Glutamatergic neuron (in vitro differentiated cells): ENCODE data around the gene HAS3. TPM values are rescaled to one million over a fixed set of nuclear protein-coding genes. Genes with fewer than 3 reads are reported as not detected.

ENCODE experiments used
- DNase-seq: peaks from one replicate; pipeline ENCODE4 v3.0.0; 2022
- H3K27ac Mint-ChIP-seq: one replicate; pipeline ENCODE4 v1.8.0; 2020; ENCODE audit warnings: mild to moderate bottlenecking, mixed read lengths, inconsistent platforms; ENCODE audit not compliant: unreplicated experiment
- H3K27me3 Mint-ChIP-seq: one replicate; pipeline ENCODE4 v1.8.0; 2020; ENCODE audit warnings: mild to moderate bottlenecking, moderate library complexity, mixed read lengths, inconsistent platforms; ENCODE audit not compliant: unreplicated experiment
- H3K36me3 Mint-ChIP-seq: one replicate; pipeline ENCODE4 v1.8.0; 2020; ENCODE audit warnings: mild to moderate bottlenecking, mixed read lengths, inconsistent platforms; ENCODE audit not compliant: unreplicated experiment
- H3K4me1 Mint-ChIP-seq: one replicate; pipeline ENCODE4 v1.8.0; 2020; ENCODE audit warnings: mild to moderate bottlenecking, low read depth, mixed read lengths, inconsistent platforms; ENCODE audit not compliant: unreplicated experiment
- H3K4me3 Mint-ChIP-seq: one replicate; pipeline ENCODE4 v1.8.0; 2020; ENCODE audit warnings: mild to moderate bottlenecking, mixed read lengths, inconsistent platforms; ENCODE audit not compliant: unreplicated experiment
- H3K9me3 Mint-ChIP-seq: one replicate; pipeline ENCODE4 v1.8.0; 2020; ENCODE audit warnings: mild to moderate bottlenecking, moderate library complexity, mixed read lengths, inconsistent platforms; ENCODE audit not compliant: unreplicated experiment
- total RNA-seq: library from RNA; stranded (reverse); fragmentation: NEBNext Ultra II Directional; extraction: Animal tissue kit (Norgen Biotek cat#: 25700); gene quantifications from one replicate; pipeline ENCODE4 v1.2.1, GENCODE V29; 2021; ENCODE audit not compliant: unreplicated experiment
- TF ChIP-seq, protein P1 (sequence below): fragments of 200-600 bp; sonication (generic); IDR thresholded peaks from one replicate; pipeline ENCODE4 v1.5.0; 2021; ENCODE audit not compliant: partially characterized antibody, unreplicated experiment

Gene HAS3
- total RNA-seq, 1 donor from 2014 or later, result 0.42 TPM

DNA sequence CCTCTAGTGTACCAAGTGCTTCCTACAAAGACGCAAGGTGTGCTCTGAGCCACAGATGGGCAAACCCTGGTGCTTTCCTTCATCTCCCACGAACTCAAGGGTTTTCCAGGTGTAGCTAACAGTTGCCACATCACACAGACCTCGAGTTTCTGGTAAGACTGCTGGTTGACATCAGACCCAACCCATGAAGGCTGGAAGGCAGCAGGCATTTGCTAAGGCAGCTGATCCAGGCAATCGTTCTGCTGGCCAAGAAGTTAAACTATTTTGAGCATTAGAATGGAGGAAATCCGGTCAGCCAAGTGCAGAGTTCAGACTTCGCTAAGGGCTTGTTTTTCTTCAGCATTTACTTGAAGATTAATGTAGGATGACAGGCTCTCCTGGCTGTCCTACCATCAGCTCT, 11.5 kb downstream of the HAS3 start:
- no peaks in the 10 kb centered on the region for H3K4me1 Mint-ChIP-seq
- no peak for DNase-seq
- TF ChIP-seq, protein P1, sequence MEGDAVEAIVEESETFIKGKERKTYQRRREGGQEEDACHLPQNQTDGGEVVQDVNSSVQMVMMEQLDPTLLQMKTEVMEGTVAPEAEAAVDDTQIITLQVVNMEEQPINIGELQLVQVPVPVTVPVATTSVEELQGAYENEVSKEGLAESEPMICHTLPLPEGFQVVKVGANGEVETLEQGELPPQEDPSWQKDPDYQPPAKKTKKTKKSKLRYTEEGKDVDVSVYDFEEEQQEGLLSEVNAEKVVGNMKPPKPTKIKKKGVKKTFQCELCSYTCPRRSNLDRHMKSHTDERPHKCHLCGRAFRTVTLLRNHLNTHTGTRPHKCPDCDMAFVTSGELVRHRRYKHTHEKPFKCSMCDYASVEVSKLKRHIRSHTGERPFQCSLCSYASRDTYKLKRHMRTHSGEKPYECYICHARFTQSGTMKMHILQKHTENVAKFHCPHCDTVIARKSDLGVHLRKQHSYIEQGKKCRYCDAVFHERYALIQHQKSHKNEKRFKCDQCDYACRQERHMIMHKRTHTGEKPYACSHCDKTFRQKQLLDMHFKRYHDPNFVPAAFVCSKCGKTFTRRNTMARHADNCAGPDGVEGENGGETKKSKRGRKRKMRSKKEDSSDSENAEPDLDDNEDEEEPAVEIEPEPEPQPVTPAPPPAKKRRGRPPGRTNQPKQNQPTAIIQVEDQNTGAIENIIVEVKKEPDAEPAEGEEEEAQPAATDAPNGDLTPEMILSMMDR, result no peak
- H3K4me3 Mint-ChIP-seq, result no peak overlapping the region
- peaks cover 4% of the 10 kb centered on the region for H3K9me3 Mint-ChIP-seq
- no peaks in the 10 kb centered on the region for H3K27me3 Mint-ChIP-seq
- peaks cover 9% of the 10 kb centered on the region for H3K36me3 Mint-ChIP-seq
- no peak overlapping the region for H3K27ac Mint-ChIP-seq

DNA sequence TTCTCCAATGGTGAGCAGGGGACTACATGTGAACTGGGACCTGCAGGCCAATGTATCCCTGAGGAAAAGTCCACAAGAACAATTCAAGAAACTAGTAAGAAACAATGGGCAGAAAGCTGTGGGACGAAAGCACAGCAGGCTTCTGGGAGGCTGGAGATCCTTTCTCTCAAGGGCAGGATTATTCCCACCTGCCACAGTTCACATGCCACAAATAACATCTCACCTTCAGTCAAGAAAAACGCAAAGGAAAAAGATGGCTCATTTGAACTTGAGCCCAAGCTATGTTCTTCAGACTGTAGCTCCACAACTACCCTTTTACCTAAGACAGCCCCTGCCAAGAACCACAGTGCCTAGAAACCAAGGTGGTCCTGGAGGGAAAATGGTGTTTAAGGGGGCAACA, 13.0 kb downstream of the HAS3 start:
- Mint-ChIP-seq H3K27me3 (no peaks in the 10 kb centered on the region), H3K4me3 (no peak overlapping the region), H3K4me1 (no peaks in the 10 kb centered on the region), H3K36me3 (peaks cover 9% of the 10 kb centered on the region), H3K9me3 (peaks cover 4% of the 10 kb centered on the region), H3K27ac (no peak overlapping the region)
- no peak for DNase-seq
- TF ChIP-seq, protein P1, result no peak

DNA sequence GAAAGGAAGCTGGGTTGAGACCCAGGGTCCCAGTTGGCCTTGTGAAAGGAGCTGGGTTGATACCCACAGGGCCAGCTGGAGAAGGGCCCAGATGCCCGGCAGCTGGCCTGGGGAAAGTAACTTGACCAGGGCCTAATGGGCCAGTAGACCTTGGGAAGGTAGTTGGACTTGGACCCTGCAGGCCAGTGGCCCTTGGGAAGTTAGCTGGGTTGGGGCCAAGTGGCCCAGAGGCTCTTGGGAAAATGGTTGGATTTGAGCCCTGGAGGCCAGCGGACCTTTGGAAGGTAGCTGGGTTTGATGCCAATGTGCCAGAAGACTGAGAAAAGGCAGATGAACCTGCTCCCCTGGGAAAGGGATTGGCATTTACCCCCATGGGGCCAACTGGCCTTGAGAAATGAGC, 13.5 kb downstream of the HAS3 start:
- no peak overlapping the region for H3K4me3 Mint-ChIP-seq
- no peaks in the 10 kb centered on the region for H3K27me3 Mint-ChIP-seq
- H3K9me3 Mint-ChIP-seq, result peaks cover 4% of the 10 kb centered on the region
- peaks cover 9% of the 10 kb centered on the region for H3K36me3 Mint-ChIP-seq
- no peaks in the 10 kb centered on the region for H3K4me1 Mint-ChIP-seq
- no peak overlapping the region for H3K27ac Mint-ChIP-seq
- DNase-seq, result no peak
- TF ChIP-seq, protein P1, result no peak

DNA sequence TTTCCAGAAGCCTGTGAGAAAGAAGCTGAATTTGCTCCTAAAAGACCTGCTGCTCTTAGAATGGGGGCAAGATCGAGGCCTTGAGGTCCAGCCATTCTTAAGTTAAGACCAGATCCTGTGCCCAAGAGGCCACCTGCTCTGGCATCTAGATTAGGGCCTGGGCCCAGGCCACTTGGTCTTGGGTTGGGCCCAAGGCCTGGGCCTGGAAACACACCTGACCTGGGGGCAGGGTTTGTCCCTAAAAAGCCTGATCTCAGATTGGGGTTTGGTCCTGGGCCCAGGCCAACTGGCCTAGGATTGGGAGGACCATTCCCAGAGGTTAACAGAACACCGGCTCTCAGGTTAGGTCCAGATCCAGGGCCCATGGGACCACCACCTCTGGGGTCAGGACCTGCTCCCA, 14.1 kb downstream of the HAS3 start:
- TF ChIP-seq, protein P1, result no peak

DNA sequence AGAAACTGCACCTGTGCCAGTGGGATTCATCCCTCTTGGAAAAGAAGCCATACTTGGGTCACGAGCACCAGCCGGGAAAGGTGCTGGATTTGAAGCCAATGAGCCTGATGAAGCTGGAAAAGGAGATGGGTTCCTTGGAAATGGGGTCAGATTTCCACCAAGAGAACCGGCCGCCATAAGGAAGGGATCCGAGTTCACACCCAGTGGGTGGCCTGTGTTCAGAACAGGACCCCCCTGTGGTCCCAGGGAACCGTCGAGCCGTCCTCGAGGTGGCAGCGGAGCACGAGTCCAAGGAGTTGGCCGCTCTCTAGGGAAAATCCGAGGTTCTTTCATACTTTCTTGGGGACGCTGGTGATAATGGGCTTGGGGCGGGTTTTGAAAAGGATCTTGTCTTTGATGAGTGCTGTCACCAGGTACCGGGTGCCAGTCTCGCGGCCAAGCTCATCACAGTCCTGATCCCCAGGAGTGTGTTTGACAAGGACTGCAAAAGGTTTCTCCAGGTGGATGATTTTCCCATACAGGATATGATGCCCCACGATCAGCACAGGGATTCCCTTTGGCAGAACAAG, 14.7 kb downstream of the HAS3 start:
- no peak for DNase-seq
- peaks cover 4% of the 10 kb centered on the region for H3K36me3 Mint-ChIP-seq

More for the DNA sequence above, 14.1 kb downstream of the HAS3 start:
- H3K27ac Mint-ChIP-seq, result no peak overlapping the region
- H3K4me1 Mint-ChIP-seq, result no peaks in the 10 kb centered on the region
- no peak overlapping the region for H3K4me3 Mint-ChIP-seq
- H3K36me3 Mint-ChIP-seq, result peaks cover 9% of the 10 kb centered on the region
- peaks cover 4% of the 10 kb centered on the region for H3K9me3 Mint-ChIP-seq
- DNase-seq, result no peak
- no peaks in the 10 kb centered on the region for H3K27me3 Mint-ChIP-seq

More for the DNA sequence above, 14.7 kb downstream of the HAS3 start:
- H3K4me3 Mint-ChIP-seq, result no peak overlapping the region
- TF ChIP-seq, protein P1, result no peak
- no peak overlapping the region for H3K27ac Mint-ChIP-seq
- no peaks in the 10 kb centered on the region for H3K4me1 Mint-ChIP-seq
- H3K27me3 Mint-ChIP-seq, result no peaks in the 10 kb centered on the region
- peaks cover 4% of the 10 kb centered on the region for H3K9me3 Mint-ChIP-seq
